ENCODE results near the gene SCAPER. TPM values are rescaled to one million over a fixed set of nuclear protein-coding genes. Genes with fewer than 3 reads are reported as not detected.
A peak's percentile ranks its signal among the peaks of the same experiment; 100 is the strongest.

SCAPER gene
- total and polyA plus RNA-seq, 2 donors (not counting 1 experiment from before 2014, with no cell fraction given): 8.3 to 61.6 TPM

- intact Hi-C loops (cut with micrococcal nuclease): no loop called here
Measured at GRCh38 chr15:76343313-76343996, 561.7 kb downstream of the SCAPER start.

More at GRCh38 chr15:76343313-76343996, 561.7 kb downstream of the SCAPER start:
- peaks cover 53% of the 10 kb centered on the region for H3K4me1 Mint-ChIP-seq
- Histone ChIP-seq H3K4me2 (replicated peaks; ENCODE audit: low read depth, low read length, poor library complexity, severe bottlenecking) (peak overlapping the region; percentile 96), H3K4me1 (ENCODE audit: control insufficient read depth in 2 of 2, insufficient read depth in 2 of 2, low read length in 2 of 2) (peaks cover 72 to 83% of the 10 kb centered on the region in 2 donors), H3K27me3 (replicated peaks in 1 of 4; ENCODE audit: control extremely low read depth in 1 of 4, control insufficient read depth in 3 of 4, insufficient read depth in 4 of 4, low read length in 3 of 4) (peaks cover 10 to 95% (median 75%) of the 10 kb centered on the region in 4 experiments), H3K4me3 (ENCODE audit: control extremely low read depth in 1 of 5, extremely low read depth in 1 of 5, insufficient read depth in 1 of 5, low read depth in 2 of 5, low read length in 4 of 5) (no peak overlapping the region), H3K79me2 (ENCODE audit: control insufficient read depth, insufficient read depth, low read length) (no peaks in the 10 kb centered on the region), H3K27ac (ENCODE audit: low read length in 2 of 2) (no peak overlapping the region), H3K9me3 (ENCODE audit: control extremely low read depth in 1 of 3, control insufficient read depth in 2 of 3, insufficient read depth in 1 of 3, low read length in 2 of 3) (peaks cover 3 to 57% (median 10%) of the 10 kb centered on the region in 3 donors), H2AFZ (ENCODE audit: insufficient read depth, low read depth, low read length, poor library complexity, severe bottlenecking) (no peak overlapping the region), H4K20me1 (ENCODE audit: control insufficient read depth, insufficient read depth, low read length, poor library complexity, severe bottlenecking) (peaks cover 41% of the 10 kb centered on the region), H3K9ac (ENCODE audit: low read length) (no peak overlapping the region), H3K36me3 (replicated peaks in 1 of 2; ENCODE audit: control extremely low read depth in 1 of 2, control insufficient read depth in 1 of 2, extremely low read depth in 1 of 2, insufficient read depth in 2 of 2, low read length in 1 of 2) (no peaks in the 10 kb centered on the region)
- TF ChIP-seq EZH2 (IDR thresholded peaks at IDR 0.05; ENCODE audit: borderline replicate concordance, insufficient read depth, low read depth, low read length, poor library complexity, severe bottlenecking): no peak
- no peak for TF ChIP-seq CTCF (IDR thresholded peaks at IDR 0.05)
- H3K4me3 Mint-ChIP-seq: peak overlapping the region; percentile 13
- DNase-seq (peak; percentile 42), ATAC-seq (ENCODE audit: low read depth) (no peak)
- no peaks in the 10 kb centered on the region for H3K9me3 Mint-ChIP-seq (ENCODE audit: insufficient read depth)
- H3K27me3 Mint-ChIP-seq: peaks cover 71% of the 10 kb centered on the region
- no peak overlapping the region for H3K27ac Mint-ChIP-seq
- POLR2A ChIA-PET: no interaction called here
- CTCF ChIA-PET: interaction anchor here (0.9 to 2.9 kb wide), 3 partner anchors 8 to 11 kb away, joined by 3 to 9 read pairs (median 9); partner anchors contain the start of gene ISL2
- 16% methylated on average over 8 of the region's 16 CpGs for WGBS (ENCODE audit: insufficient coverage)
